Measurements from ENCODE around the gene DMD. TPM values are rescaled to one million over a fixed set of nuclear protein-coding genes. Genes with fewer than 3 reads are reported as not detected.

Gene DMD
- total RNA-seq, 1 experiment from 2014 or later: 19.3 TPM

DNA sequence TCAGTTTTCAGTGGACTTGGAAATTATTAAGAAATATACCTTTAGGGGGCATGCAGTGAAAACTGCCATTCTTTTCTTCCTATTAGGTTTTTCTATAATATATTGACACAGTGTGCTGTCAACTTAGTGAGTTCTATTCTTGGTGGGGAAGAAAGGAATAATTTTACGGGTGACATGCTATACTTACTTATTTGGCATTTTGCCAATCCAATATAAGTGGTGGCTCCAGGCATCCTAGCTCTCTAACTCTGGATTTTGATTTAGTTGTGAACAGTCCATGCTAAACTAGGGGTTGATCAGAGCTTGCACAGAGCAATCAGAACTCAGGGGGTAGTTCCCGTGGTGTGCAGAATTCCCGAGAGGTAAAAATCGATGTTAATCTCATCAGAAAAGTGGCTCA, 1861.8 kb downstream of the DMD start:
- Mint-ChIP-seq H3K27ac (ENCODE audit: low read depth, unreplicated experiment) (no peak overlapping the region), H3K4me3 (ENCODE audit: unreplicated experiment) (no peak overlapping the region), H3K36me3 (ENCODE audit: insufficient read depth, unreplicated experiment) (no peaks in the 10 kb centered on the region), H3K4me1 (ENCODE audit: insufficient read depth, unreplicated experiment) (peaks cover 21% of the 10 kb centered on the region), H3K27me3 (ENCODE audit: insufficient read depth, unreplicated experiment) (peaks cover 14% of the 10 kb centered on the region), H3K9me3 (ENCODE audit: unreplicated experiment) (no peaks in the 10 kb centered on the region)
- TF ChIP-seq, protein P1, sequence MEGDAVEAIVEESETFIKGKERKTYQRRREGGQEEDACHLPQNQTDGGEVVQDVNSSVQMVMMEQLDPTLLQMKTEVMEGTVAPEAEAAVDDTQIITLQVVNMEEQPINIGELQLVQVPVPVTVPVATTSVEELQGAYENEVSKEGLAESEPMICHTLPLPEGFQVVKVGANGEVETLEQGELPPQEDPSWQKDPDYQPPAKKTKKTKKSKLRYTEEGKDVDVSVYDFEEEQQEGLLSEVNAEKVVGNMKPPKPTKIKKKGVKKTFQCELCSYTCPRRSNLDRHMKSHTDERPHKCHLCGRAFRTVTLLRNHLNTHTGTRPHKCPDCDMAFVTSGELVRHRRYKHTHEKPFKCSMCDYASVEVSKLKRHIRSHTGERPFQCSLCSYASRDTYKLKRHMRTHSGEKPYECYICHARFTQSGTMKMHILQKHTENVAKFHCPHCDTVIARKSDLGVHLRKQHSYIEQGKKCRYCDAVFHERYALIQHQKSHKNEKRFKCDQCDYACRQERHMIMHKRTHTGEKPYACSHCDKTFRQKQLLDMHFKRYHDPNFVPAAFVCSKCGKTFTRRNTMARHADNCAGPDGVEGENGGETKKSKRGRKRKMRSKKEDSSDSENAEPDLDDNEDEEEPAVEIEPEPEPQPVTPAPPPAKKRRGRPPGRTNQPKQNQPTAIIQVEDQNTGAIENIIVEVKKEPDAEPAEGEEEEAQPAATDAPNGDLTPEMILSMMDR (IDR thresholded peaks at IDR 0.05; ENCODE audit: unreplicated experiment): no peak
- DNase-seq (ENCODE audit: unreplicated experiment): no peak
- intact Hi-C loops (cut with micrococcal nuclease): no loop called here
- no TSS peak for BruUV-seq (replicated peaks)
- ChIA-PET POLR2A (no interaction called here), CTCF (interaction anchor here (0.6 kb wide), 1 partner anchor 654 kb away, joined by 4 read pairs; no protein-coding TSS in a partner anchor)

DNA sequence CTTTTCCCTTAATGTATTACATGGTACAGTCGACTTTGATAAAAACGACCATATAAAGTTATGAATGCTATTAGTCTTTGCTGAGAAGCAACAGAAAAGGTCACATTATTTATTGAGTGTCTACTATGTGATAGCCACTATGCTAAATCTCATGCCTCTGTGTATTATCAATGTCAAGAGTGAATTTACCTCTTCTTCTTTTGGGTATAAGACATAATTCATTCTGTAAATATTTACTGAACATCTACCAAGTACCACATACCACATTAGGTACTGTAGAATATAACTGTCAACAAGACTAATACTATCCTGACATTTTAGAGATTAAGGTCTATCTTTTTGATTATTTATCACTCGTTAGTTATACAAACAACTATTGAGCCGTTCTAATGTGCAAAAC, 1870.8 kb downstream of the DMD start:
- ChIA-PET CTCF (interaction anchor here (0.9 kb wide), 1 partner anchor 16 kb away, joined by 3 read pairs; no protein-coding TSS in a partner anchor), POLR2A (no interaction called here)
- Mint-ChIP-seq H3K9me3 (ENCODE audit: unreplicated experiment) (no peaks in the 10 kb centered on the region), H3K27ac (ENCODE audit: low read depth, unreplicated experiment) (no peak overlapping the region), H3K27me3 (ENCODE audit: insufficient read depth, unreplicated experiment) (no peaks in the 10 kb centered on the region), H3K4me3 (ENCODE audit: unreplicated experiment) (no peak overlapping the region), H3K4me1 (ENCODE audit: insufficient read depth, unreplicated experiment) (no peaks in the 10 kb centered on the region), H3K36me3 (ENCODE audit: insufficient read depth, unreplicated experiment) (no peaks in the 10 kb centered on the region)
- no peak for DNase-seq (ENCODE audit: unreplicated experiment)
- intact Hi-C loops (cut with micrococcal nuclease): no loop called here
- TF ChIP-seq, protein P1 (IDR thresholded peaks at IDR 0.05; ENCODE audit: unreplicated experiment): no peak
- no TSS peak for BruUV-seq (replicated peaks)

DNA sequence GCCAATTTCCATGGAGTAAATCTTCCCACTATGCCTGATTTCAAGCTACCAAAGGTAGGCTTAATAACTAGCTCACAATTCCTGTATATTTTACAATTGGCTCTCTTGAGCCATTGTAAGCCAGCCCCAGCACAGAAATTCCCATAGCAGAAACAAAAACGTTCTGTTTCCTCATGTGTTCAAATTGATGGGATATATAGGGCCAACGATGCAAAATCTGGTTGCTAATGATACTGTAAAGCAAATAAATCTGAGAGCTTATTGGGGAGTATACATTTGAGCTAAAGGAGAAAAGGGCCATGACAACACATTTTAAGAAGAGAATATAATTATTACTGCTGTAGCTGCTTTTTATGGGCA, 1872.4 kb downstream of the DMD start:
- no peaks in the 10 kb centered on the region for H3K36me3 Mint-ChIP-seq (ENCODE audit: insufficient read depth, unreplicated experiment)
- H3K4me3 Mint-ChIP-seq (ENCODE audit: unreplicated experiment): no peak overlapping the region
- H3K4me1 Mint-ChIP-seq (ENCODE audit: insufficient read depth, unreplicated experiment): no peaks in the 10 kb centered on the region
- TF ChIP-seq, protein P1 (IDR thresholded peaks at IDR 0.05; ENCODE audit: unreplicated experiment): no peak
- CTCF ChIA-PET: interaction anchor here (0.7 to 1.0 kb wide), 3 partner anchors 13 to 34 kb away, joined by 3 read pairs; no protein-coding TSS in a partner anchor
- no peak overlapping the region for H3K27ac Mint-ChIP-seq (ENCODE audit: low read depth, unreplicated experiment)
- BruUV-seq (replicated peaks): no TSS peak
- DNase-seq (ENCODE audit: unreplicated experiment): no peak
- peaks cover 12% of the 10 kb centered on the region for H3K27me3 Mint-ChIP-seq (ENCODE audit: insufficient read depth, unreplicated experiment)
- POLR2A ChIA-PET: no interaction called here
- intact Hi-C loops (cut with micrococcal nuclease): no loop called here
- H3K9me3 Mint-ChIP-seq (ENCODE audit: unreplicated experiment): no peaks in the 10 kb centered on the region

DNA sequence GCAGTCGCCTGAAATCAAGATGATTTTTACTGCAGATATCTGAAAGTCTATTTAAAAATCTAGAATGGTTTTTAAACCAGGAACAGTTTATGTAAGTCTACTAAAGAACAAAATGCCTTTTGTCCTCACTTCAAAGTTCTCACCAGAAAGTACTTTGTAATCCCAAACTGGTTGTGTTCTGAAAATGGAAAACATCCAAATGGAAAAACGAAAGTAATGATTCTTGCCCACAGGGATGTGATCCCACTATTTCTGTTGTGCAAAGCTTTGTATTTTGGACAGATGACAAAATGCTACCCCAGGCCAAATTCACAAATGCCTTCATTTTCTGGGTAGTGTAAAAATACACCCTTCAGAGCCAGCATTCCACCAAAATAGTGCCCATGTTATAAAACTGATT, 1874.0 kb downstream of the DMD start:
- DNase-seq (ENCODE audit: unreplicated experiment): no peak
- Mint-ChIP-seq H3K4me1 (ENCODE audit: insufficient read depth, unreplicated experiment) (no peaks in the 10 kb centered on the region), H3K27me3 (ENCODE audit: insufficient read depth, unreplicated experiment) (peaks cover 12% of the 10 kb centered on the region), H3K9me3 (ENCODE audit: unreplicated experiment) (no peaks in the 10 kb centered on the region), H3K36me3 (ENCODE audit: insufficient read depth, unreplicated experiment) (no peaks in the 10 kb centered on the region), H3K27ac (ENCODE audit: low read depth, unreplicated experiment) (no peak overlapping the region), H3K4me3 (ENCODE audit: unreplicated experiment) (no peak overlapping the region)
- CTCF ChIA-PET: no interaction called here
- TF ChIP-seq, protein P1 (IDR thresholded peaks at IDR 0.05; ENCODE audit: unreplicated experiment): no peak
- no TSS peak for BruUV-seq (replicated peaks)
- POLR2A ChIA-PET: no interaction called here
- intact Hi-C loops (cut with micrococcal nuclease): no loop called here

Measured in MCF 10A (cell line).